ENCODE measurements around the gene RGS5.

The RGS5 gene

DNA sequence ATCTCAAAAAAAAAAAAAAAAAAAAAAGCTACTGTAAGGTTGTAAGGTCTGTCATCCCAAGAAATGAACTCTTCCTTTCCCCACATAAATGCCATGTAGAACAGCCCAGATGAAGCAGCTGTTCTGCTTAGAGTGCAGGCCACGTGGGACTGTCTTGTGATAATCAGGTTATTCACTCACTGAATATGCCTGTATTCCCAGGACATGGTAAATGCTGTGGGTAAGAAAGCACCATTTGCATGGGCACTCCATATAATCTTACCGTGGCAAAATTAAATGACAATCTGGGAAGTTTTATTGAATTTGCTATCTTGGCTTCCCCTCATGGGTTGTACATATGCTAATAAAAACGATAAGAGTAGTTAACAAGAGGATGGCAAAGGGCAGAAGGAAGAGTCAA lies 13.8 kb downstream of the RGS5 start:
- H3K4me3 ChIP-seq (ENCODE audit: low read depth, low read length) = no peak overlapping the region
- DNase-seq (ENCODE audit: low read depth, low spot score) = no peak
- TF ChIP-seq, protein P1, sequence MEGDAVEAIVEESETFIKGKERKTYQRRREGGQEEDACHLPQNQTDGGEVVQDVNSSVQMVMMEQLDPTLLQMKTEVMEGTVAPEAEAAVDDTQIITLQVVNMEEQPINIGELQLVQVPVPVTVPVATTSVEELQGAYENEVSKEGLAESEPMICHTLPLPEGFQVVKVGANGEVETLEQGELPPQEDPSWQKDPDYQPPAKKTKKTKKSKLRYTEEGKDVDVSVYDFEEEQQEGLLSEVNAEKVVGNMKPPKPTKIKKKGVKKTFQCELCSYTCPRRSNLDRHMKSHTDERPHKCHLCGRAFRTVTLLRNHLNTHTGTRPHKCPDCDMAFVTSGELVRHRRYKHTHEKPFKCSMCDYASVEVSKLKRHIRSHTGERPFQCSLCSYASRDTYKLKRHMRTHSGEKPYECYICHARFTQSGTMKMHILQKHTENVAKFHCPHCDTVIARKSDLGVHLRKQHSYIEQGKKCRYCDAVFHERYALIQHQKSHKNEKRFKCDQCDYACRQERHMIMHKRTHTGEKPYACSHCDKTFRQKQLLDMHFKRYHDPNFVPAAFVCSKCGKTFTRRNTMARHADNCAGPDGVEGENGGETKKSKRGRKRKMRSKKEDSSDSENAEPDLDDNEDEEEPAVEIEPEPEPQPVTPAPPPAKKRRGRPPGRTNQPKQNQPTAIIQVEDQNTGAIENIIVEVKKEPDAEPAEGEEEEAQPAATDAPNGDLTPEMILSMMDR (IDR thresholded peaks at IDR 0.05; ENCODE audit: low read depth, low read length) = no peak
- in situ Hi-C loops (cut with HindIII; ENCODE audit: low sequenced_read_pairs) = no loop called here

DNA sequence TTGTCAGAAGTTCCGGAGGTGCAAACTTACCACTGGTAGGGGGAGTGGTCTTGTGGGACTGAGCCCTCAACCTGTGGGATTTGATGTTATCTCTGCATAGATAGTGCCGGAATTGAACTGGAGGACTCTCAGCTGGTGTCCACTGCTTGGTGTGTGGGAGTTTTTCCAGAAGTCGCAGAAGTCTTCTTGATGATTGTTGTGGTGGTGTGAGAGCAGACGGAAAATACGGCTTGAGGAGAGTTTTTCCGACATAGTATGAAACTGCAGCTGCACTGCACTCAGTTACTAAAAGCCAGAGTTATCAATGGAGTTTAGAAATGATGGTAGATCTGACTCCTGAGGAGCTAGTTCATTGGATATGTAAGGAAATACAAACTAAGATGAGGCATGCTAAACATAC lies 14.9 kb downstream of the RGS5 start:
- H3K4me3 ChIP-seq (ENCODE audit: low read depth, low read length) = no peak overlapping the region
- no peak for DNase-seq (ENCODE audit: low read depth, low spot score)
- in situ Hi-C loops (cut with HindIII; ENCODE audit: low sequenced_read_pairs) = no loop called here
- TF ChIP-seq, protein P1 (IDR thresholded peaks at IDR 0.05; ENCODE audit: low read depth, low read length) = no peak

DNA sequence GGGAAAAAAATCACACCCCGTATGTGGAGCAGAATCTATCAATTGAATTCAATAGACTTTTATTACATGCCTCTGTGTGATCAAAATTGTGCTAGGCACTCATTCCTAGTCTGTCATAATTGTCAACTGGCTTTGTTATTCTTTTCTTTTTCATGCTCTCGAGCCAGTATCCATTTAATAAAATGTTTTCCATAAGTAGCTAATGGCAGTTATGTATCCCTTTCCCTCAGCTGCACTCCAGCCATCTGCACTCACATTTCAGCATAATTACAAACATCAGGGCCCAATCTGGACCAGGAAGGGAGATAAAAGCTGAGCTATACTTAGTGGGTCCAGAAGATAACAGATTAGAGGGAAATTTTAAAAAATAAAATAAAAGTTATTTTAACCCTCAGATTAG lies 15.9 kb downstream of the RGS5 start:
- no peak overlapping the region for H3K4me3 ChIP-seq (ENCODE audit: low read depth, low read length)
- in situ Hi-C loops (cut with HindIII; ENCODE audit: low sequenced_read_pairs) = no loop called here
- no peak for DNase-seq (ENCODE audit: low read depth, low spot score)
- TF ChIP-seq, protein P1 (IDR thresholded peaks at IDR 0.05; ENCODE audit: low read depth, low read length) = no peak

DNA sequence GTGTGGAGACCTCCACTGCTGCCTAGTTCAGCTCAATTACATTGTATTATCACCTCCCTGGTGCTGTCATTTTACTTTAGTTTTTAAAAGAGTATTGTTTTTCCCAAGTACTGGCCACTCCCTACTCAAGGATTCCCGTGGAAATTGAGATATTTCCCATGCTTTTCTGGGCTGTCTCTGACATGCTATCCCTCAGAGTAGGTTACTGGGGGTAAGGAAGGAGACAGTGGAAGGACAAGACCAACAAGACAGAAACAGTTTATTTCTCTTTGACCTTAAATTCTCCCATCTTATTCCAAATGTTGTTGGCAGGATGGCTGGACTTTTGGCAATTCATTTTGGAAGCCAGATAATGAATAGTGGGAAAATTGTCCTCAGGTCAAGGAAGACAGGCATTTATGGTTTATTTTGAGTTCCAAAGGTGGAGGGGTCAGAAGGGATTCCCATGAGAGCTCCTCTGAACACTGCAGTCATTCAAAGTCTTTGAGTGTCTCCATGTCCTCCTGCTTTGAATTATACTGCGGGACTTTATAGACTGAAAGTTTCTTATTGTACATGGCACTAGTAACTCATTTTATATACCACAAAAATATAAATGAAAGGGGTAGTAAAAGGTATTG lies 20.3 kb downstream of the RGS5 start:
- in situ Hi-C loops (cut with HindIII; ENCODE audit: low sequenced_read_pairs) = no loop called here
- no peak for DNase-seq (ENCODE audit: low read depth, low spot score)
- no peak overlapping the region for H3K4me3 ChIP-seq (ENCODE audit: low read depth, low read length)
- TF ChIP-seq, protein P1 (IDR thresholded peaks at IDR 0.05; ENCODE audit: low read depth, low read length) = no peak

DNA sequence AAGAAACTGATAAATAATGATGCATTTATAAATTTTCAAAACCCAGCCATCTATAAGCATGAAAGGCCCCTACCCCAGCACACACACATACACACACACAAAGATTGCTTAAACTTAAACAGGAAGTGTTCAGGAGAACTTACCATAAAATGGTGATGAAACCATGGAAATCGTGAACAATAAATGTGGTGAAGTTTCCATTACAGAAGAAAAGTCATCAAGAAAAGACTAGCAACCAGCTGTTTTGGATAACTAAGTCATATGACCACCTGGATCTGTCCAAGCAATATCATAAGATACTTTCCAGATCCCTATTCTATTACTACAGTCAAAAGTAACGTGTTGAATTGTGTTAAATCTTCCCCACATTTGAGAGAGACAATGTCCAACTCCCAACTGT lies 24.1 kb downstream of the RGS5 start:
- in situ Hi-C loops (cut with HindIII; ENCODE audit: low sequenced_read_pairs) = no loop called here

DNA sequence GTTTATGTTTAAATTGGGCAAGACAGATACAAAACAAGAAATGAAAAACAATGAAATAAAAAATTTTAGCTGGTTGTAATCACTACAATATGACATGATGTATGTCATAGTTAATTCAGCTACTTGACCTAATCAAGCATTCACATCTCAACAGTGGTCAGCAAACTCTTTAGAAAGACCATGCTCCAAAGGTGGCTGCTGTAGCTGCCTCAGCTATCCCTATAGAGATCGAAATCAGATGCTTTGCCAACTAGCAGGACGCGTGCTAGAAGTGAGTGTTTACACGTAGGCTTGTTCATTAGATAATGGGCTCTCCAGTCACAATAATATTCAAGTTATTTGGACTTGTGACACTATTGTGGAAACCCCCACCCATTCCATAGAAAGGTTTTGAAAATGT lies 25.9 kb downstream of the RGS5 start:
- H3K4me3 ChIP-seq (ENCODE audit: low read depth, low read length) = no peak overlapping the region
- TF ChIP-seq, protein P1 (IDR thresholded peaks at IDR 0.05; ENCODE audit: low read depth, low read length) = no peak
- DNase-seq (ENCODE audit: low read depth, low spot score) = no peak
- in situ Hi-C loops (cut with HindIII; ENCODE audit: low sequenced_read_pairs) = no loop called here

More for the DNA sequence above, 24.1 kb downstream of the RGS5 start:
- no peak overlapping the region for H3K4me3 ChIP-seq (ENCODE audit: low read depth, low read length)
- DNase-seq (ENCODE audit: low read depth, low spot score) = no peak
- TF ChIP-seq, protein P1 (IDR thresholded peaks at IDR 0.05; ENCODE audit: low read depth, low read length) = no peak

All from astrocyte of the spinal cord (primary cell).